SK-N-SH treated with all-trans-retinoic acid at 6 μM for 48 hours (cell line): ENCODE results near the gene ITIH5.

Source experiments
- ATAC-seq: fragments of 200-7000 bp; cut with Tn5 transposase; 3 replicates; pipeline ENCODE4 v1.9.1; 2020; ENCODE audit warnings: mild to moderate bottlenecking, moderate library complexity
- ARNTL ChIP-seq: fragments of 450-650 bp; formaldehyde crosslinking; IDR thresholded peaks from 2 replicates; pipeline ENCODE4 v1.5.0; 2020; ENCODE audit warnings: low read depth, mild to moderate bottlenecking, moderate library complexity, borderline replicate concordance
- BACH2 ChIP-seq: fragments of 250-450 bp; sonication (Bioruptor Pico); IDR thresholded peaks from 2 replicates; pipeline ENCODE4 v1.9.0; 2021; ENCODE audit warnings: mild to moderate bottlenecking, borderline replicate concordance
- CREB5 ChIP-seq: fragments of 250-450 bp; sonication (Bioruptor Pico); IDR thresholded peaks from 2 replicates; pipeline ENCODE4 v1.5.1; 2020; ENCODE audit warnings: low read depth, mild to moderate bottlenecking, moderate library complexity
- CSDC2 ChIP-seq: fragments of 250-450 bp; sonication (Bioruptor Pico); IDR thresholded peaks from 2 replicates; pipeline ENCODE4 v1.5.0; 2020; ENCODE audit warnings: mild to moderate bottlenecking, moderate library complexity
- CSRNP3 ChIP-seq: fragments of 250-450 bp; sonication (Bioruptor Pico); IDR thresholded peaks from 2 replicates; pipeline ENCODE4 v1.5.1; 2021; ENCODE audit warnings: mild to moderate bottlenecking, moderate library complexity
- ESRRG ChIP-seq: fragments of 250-450 bp; sonication (Bioruptor Pico); IDR thresholded peaks from 2 replicates; pipeline ENCODE4 v1.6.1; 2021; ENCODE audit warnings: mild to moderate bottlenecking
- GLIS3 ChIP-seq: fragments of 250-450 bp; sonication (Bioruptor Pico); IDR thresholded peaks from 2 replicates; pipeline ENCODE4 v1.5.0; 2020; ENCODE audit warnings: mild to moderate bottlenecking, moderate library complexity
- OSR1 ChIP-seq: fragments of 250-450 bp; sonication (Bioruptor Pico); IDR thresholded peaks from 2 replicates; pipeline ENCODE4 v1.8.0; 2022; ENCODE audit warnings: moderate library complexity, mild to moderate bottlenecking, inconsistent platforms
- PATZ1 ChIP-seq: fragments of 250-450 bp; sonication (Bioruptor Pico); IDR thresholded peaks from 2 replicates; pipeline ENCODE4 v1.8.0; 2020; ENCODE audit warnings: mild to moderate bottlenecking, moderate library complexity, borderline replicate concordance
- POU6F1 ChIP-seq: fragments of 250-450 bp; sonication (Bioruptor Pico); IDR thresholded peaks from 2 replicates; pipeline ENCODE4 v1.8.0; 2021; ENCODE audit warnings: low read depth, mild to moderate bottlenecking, moderate library complexity, borderline replicate concordance
- PPARA ChIP-seq: fragments of 250-450 bp; sonication (Bioruptor Pico); IDR thresholded peaks from 2 replicates; pipeline ENCODE4 v1.5.0; 2020; ENCODE audit warnings: mild to moderate bottlenecking, borderline replicate concordance
- RARB ChIP-seq: fragments of 250-450 bp; sonication (Bioruptor Pico); IDR thresholded peaks from 2 replicates; pipeline ENCODE4 v1.8.0; 2021; ENCODE audit warnings: mild to moderate bottlenecking, moderate library complexity
- SNAI2 ChIP-seq: fragments of 250-450 bp; sonication (Bioruptor Pico); IDR thresholded peaks from 2 replicates; pipeline ENCODE4 v1.5.0; 2020; ENCODE audit warnings: mild to moderate bottlenecking, moderate library complexity
- TCF4 ChIP-seq: fragments of 250-450 bp; sonication (Bioruptor Pico); IDR thresholded peaks from 2 replicates; pipeline ENCODE4 v1.8.0; 2021; ENCODE audit warnings: mild to moderate bottlenecking, moderate library complexity, borderline replicate concordance
- TOX ChIP-seq: fragments of 250-450 bp; sonication (Bioruptor Pico); IDR thresholded peaks from 2 replicates; pipeline ENCODE4 v1.8.0; 2021; ENCODE audit warnings: mild to moderate bottlenecking, moderate library complexity, borderline replicate concordance
- ZC3H10 ChIP-seq: fragments of 250-450 bp; sonication (Bioruptor Pico); IDR thresholded peaks from 2 replicates; pipeline ENCODE4 v1.5.1; 2021; ENCODE audit warnings: mild to moderate bottlenecking, moderate library complexity
- ZFP3 ChIP-seq: fragments of 250-450 bp; sonication (Bioruptor Pico); IDR thresholded peaks from 2 replicates; pipeline ENCODE4 v1.5.0; 2020; ENCODE audit warnings: mild to moderate bottlenecking, moderate library complexity
- ZFP30 ChIP-seq: fragments of 450-650 bp; formaldehyde crosslinking; IDR thresholded peaks from 2 replicates; pipeline ENCODE4 v1.5.0; 2022; ENCODE audit warnings: mild to moderate bottlenecking, moderate library complexity
- ZNF70 ChIP-seq: fragments of 450-650 bp; formaldehyde crosslinking; IDR thresholded peaks from 2 replicates; pipeline ENCODE4 v1.5.0; 2020; ENCODE audit warnings: mild to moderate bottlenecking, moderate library complexity
- ZNF8 ChIP-seq: fragments of 450-650 bp; formaldehyde crosslinking; IDR thresholded peaks from 2 replicates; pipeline ENCODE4 v1.5.0; 2020; ENCODE audit warnings: mild to moderate bottlenecking, moderate library complexity

The ITIH5 gene

GRCh38 chr10:7541137-7542087, 125.4 kb downstream of the ITIH5 start:
- no peak for ATAC-seq
- TF ChIP-seq ZC3H10 (CRISPR knock-in tag) = no peak
- TF ChIP-seq ZNF8 (CRISPR knock-in tag) = no peak
- no peak for TF ChIP-seq ZNF70
- no peak for TF ChIP-seq TOX (CRISPR knock-in tag)
- TF ChIP-seq ZFP3 = no peak
- TF ChIP-seq PATZ1 (CRISPR knock-in tag) = no peak
- TF ChIP-seq RARB (CRISPR knock-in tag) = no peak
- no peak for TF ChIP-seq TCF4
- no peak for TF ChIP-seq POU6F1
- no peak for TF ChIP-seq BACH2 (CRISPR knock-in tag)
- TF ChIP-seq ZFP30 (CRISPR knock-in tag) = no peak
- no peak for TF ChIP-seq OSR1
- no peak for TF ChIP-seq ESRRG
- no peak for TF ChIP-seq ARNTL (CRISPR knock-in tag)
- TF ChIP-seq CSDC2 (CRISPR knock-in tag) = no peak
- no peak for TF ChIP-seq CREB5 (CRISPR knock-in tag)
- no peak for TF ChIP-seq PPARA (CRISPR knock-in tag)
- TF ChIP-seq SNAI2 = no peak

- ATAC-seq = no peak
- no peak for TF ChIP-seq GLIS3
- TF ChIP-seq CSRNP3 (CRISPR knock-in tag) = no peak
- no peak for TF ChIP-seq RARB (CRISPR knock-in tag)
- TF ChIP-seq PPARA (CRISPR knock-in tag) = no peak
- TF ChIP-seq TOX (CRISPR knock-in tag) = no peak
Measured at GRCh38 chr10:7538970-7539654, 127.7 kb downstream of the ITIH5 start.

GRCh38 chr10:7537126-7537525, 129.6 kb downstream of the ITIH5 start:
- no peak for ATAC-seq
- no peak for TF ChIP-seq ARNTL (CRISPR knock-in tag)
- TF ChIP-seq SNAI2 = no peak
- no peak for TF ChIP-seq BACH2 (CRISPR knock-in tag)
- no peak for TF ChIP-seq ESRRG
- no peak for TF ChIP-seq GLIS3
- TF ChIP-seq TCF4 = no peak
- no peak for TF ChIP-seq CSRNP3 (CRISPR knock-in tag)
- TF ChIP-seq PPARA (CRISPR knock-in tag) = no peak
